ENCODE measurements around the gene ROGDI.

GRCh38 chr16:4778050-4778392 is 24.4 kb downstream of the ROGDI start:
- no peak for TF ChIP-seq EZH2 (IDR thresholded peaks at IDR 0.05; ENCODE audit: borderline replicate concordance, insufficient read depth, low read depth, low read length, poor library complexity, severe bottlenecking)
- TF ChIP-seq CTCF (IDR thresholded peaks at IDR 0.05) = no peak
